ENCODE measurements around the gene GTF3C1.

GTF3C1 gene

GRCh38 chr16:27566417-27566816 is 16.7 kb upstream of the GTF3C1 start:
- Histone ChIP-seq H3K79me2 (peaks cover 7% of the 10 kb centered on the region), H3K9me3 (ENCODE audit: control insufficient read depth, low read length) (no peaks in the 10 kb centered on the region), H3K27me3 (ENCODE audit: control insufficient read depth, insufficient read depth, low read length) (no peaks in the 10 kb centered on the region), H3K9ac (no peak overlapping the region), H2AFZ (no peak overlapping the region), H3K4me1 (no peaks in the 10 kb centered on the region), H3K36me3 (ENCODE audit: control insufficient read depth, insufficient read depth, low read length) (no peaks in the 10 kb centered on the region), H3K27ac (no peak overlapping the region), H3K4me2 (ENCODE audit: low read length) (no peak overlapping the region), H3K4me3 (ENCODE audit: low read depth, low read length) (no peak overlapping the region)
- no peak for TF ChIP-seq CTCF (IDR thresholded peaks at IDR 0.05)

GRCh38 chr16:27564224-27564623 is 14.5 kb upstream of the GTF3C1 start:
- Histone ChIP-seq H3K4me3 (ENCODE audit: low read depth, low read length) (no peak overlapping the region), H3K9ac (no peak overlapping the region), H3K27me3 (ENCODE audit: control insufficient read depth, insufficient read depth, low read length) (no peaks in the 10 kb centered on the region), H3K4me1 (no peaks in the 10 kb centered on the region), H3K27ac (no peak overlapping the region), H3K9me3 (ENCODE audit: control insufficient read depth, low read length) (no peaks in the 10 kb centered on the region), H3K4me2 (ENCODE audit: low read length) (no peak overlapping the region), H3K36me3 (ENCODE audit: control insufficient read depth, insufficient read depth, low read length) (no peaks in the 10 kb centered on the region), H3K79me2 (peaks cover 15% of the 10 kb centered on the region), H2AFZ (no peak overlapping the region)
- no peak for TF ChIP-seq CTCF (IDR thresholded peaks at IDR 0.05)

- TF ChIP-seq CTCF (IDR thresholded peaks at IDR 0.05), result no peak
- Histone ChIP-seq H2AFZ (no peak overlapping the region), H3K79me2 (peaks cover 23% of the 10 kb centered on the region), H3K9me3 (ENCODE audit: control insufficient read depth, low read length) (no peaks in the 10 kb centered on the region), H3K4me2 (ENCODE audit: low read length) (no peak overlapping the region), H3K36me3 (ENCODE audit: control insufficient read depth, insufficient read depth, low read length) (no peaks in the 10 kb centered on the region), H3K27me3 (ENCODE audit: control insufficient read depth, insufficient read depth, low read length) (no peaks in the 10 kb centered on the region), H3K4me1 (no peaks in the 10 kb centered on the region), H3K9ac (no peak overlapping the region), H3K4me3 (ENCODE audit: low read depth, low read length) (no peak overlapping the region), H3K27ac (no peak overlapping the region)
Measured at GRCh38 chr16:27561216-27561615, 11.5 kb upstream of the GTF3C1 start.

- H3K4me3 ChIP-seq (ENCODE audit: low read depth, low read length), result no peak overlapping the region
- no peaks in the 10 kb centered on the region for H3K9me3 ChIP-seq (ENCODE audit: control insufficient read depth, low read length)
- TF ChIP-seq CTCF (IDR thresholded peaks at IDR 0.05), result no peak
- H3K79me2 ChIP-seq, result peaks cover 23% of the 10 kb centered on the region
- H3K4me2 ChIP-seq (ENCODE audit: low read length), result no peak overlapping the region
- no peak overlapping the region for H3K9ac ChIP-seq
- no peak overlapping the region for H2AFZ ChIP-seq
- no peak overlapping the region for H3K27ac ChIP-seq
- no peaks in the 10 kb centered on the region for H3K36me3 ChIP-seq (ENCODE audit: control insufficient read depth, insufficient read depth, low read length)
- H3K27me3 ChIP-seq (ENCODE audit: control insufficient read depth, insufficient read depth, low read length), result no peaks in the 10 kb centered on the region
- H3K4me1 ChIP-seq, result no peaks in the 10 kb centered on the region
Measured at GRCh38 chr16:27558932-27559331, 9.2 kb upstream of the GTF3C1 start.

GRCh38 chr16:27558434-27558833 is 8.7 kb upstream of the GTF3C1 start:
- Histone ChIP-seq H3K4me3 (ENCODE audit: low read depth, low read length) (no peak overlapping the region), H3K27ac (no peak overlapping the region), H3K4me2 (ENCODE audit: low read length) (no peak overlapping the region), H3K79me2 (peaks cover 22% of the 10 kb centered on the region), H2AFZ (no peak overlapping the region), H3K27me3 (ENCODE audit: control insufficient read depth, insufficient read depth, low read length) (no peaks in the 10 kb centered on the region), H3K9me3 (ENCODE audit: control insufficient read depth, low read length) (no peaks in the 10 kb centered on the region), H3K36me3 (ENCODE audit: control insufficient read depth, insufficient read depth, low read length) (no peaks in the 10 kb centered on the region), H3K9ac (no peak overlapping the region), H3K4me1 (no peaks in the 10 kb centered on the region)
- TF ChIP-seq CTCF (IDR thresholded peaks at IDR 0.05), result no peak
